Astrocyte of the cerebellum (primary cell): ENCODE results near the gene SLC38A10.

Source experiments
- DNase-seq: peaks from one replicate; pipeline ENCODE4 v3.0.0-alpha.2; 2011; ENCODE audit warnings: low read depth
- H3K4me3 ChIP-seq: 2 replicates; pipeline ENCODE4 v1.5.1; 2011; ENCODE audit warnings: mild to moderate bottlenecking, low read depth, low read length, moderate library complexity
- CTCF ChIP-seq: IDR thresholded peaks from 2 replicates; pipeline ENCODE4 v1.5.1; 2012; ENCODE audit warnings: low read length, low read depth, moderate library complexity, mild to moderate bottlenecking; ENCODE audit errors: missing control alignments
- in situ Hi-C: cut with HindIII; loops from 2 replicates; pipeline ENCODE4 v1.10.0; 2017; ENCODE audit warnings: low sequenced_read_pairs

Gene SLC38A10

GRCh38 chr17:81295031-81295675, at the start of gene SLC38A10:
TSS of gene SLC38A10 (minus strand) at chr17:81295307. CDS start at chr17:81294921, 386 bp downstream.
- DNase-seq, result peak; percentile 41
- TF ChIP-seq CTCF, result no peak
- in situ Hi-C loops, result no loop called here
- peak within 1 kb of the TSS; percentile 82 for H3K4me3 ChIP-seq

GRCh38 chr17:81342269-81343070, 47.4 kb upstream of the SLC38A10 start:
- DNase-seq, result no peak
- peak overlapping the region; percentile 96 for H3K4me3 ChIP-seq
- in situ Hi-C loops, result no loop called here
- no peak for TF ChIP-seq CTCF

GRCh38 chr17:81341516-81342268, 46.6 kb upstream of the SLC38A10 start:
- in situ Hi-C loops, result no loop called here
- peak overlapping the region; percentile 96 for H3K4me3 ChIP-seq
- no peak for DNase-seq
- TF ChIP-seq CTCF, result no peak

GRCh38 chr17:81340607-81341515, 45.8 kb upstream of the SLC38A10 start:
- in situ Hi-C loops, result no loop called here
- H3K4me3 ChIP-seq, result peak overlapping the region; percentile 96
- no peak for DNase-seq
- no peak for TF ChIP-seq CTCF

GRCh38 chr17:81339534-81340296, 44.6 kb upstream of the SLC38A10 start:
- TF ChIP-seq CTCF, result no peak
- no peak for DNase-seq
- in situ Hi-C loops, result no loop called here

More at GRCh38 chr17:81339534-81340296, 44.6 kb upstream of the SLC38A10 start:
- H3K4me3 ChIP-seq, result no peak overlapping the region
